ENCODE data around the gene CSF2. TPM values are rescaled to one million over a fixed set of nuclear protein-coding genes. Genes with fewer than 3 reads are reported as not detected.

The CSF2 gene
- total and polyA plus RNA-seq, 12 donors, result not detected

GRCh38 chr5:132110930-132111329 lies 37.3 kb downstream of the CSF2 start:
- ATAC-seq, result no peak
- DNase-seq, result no peak
- H3K36me3 ChIP-seq, result no peaks in the 10 kb centered on the region
- H3K27me3 ChIP-seq, result no peaks in the 10 kb centered on the region
- no peak overlapping the region for H3K4me3 ChIP-seq
- peaks cover 0 to 8% (median 0%) of the 10 kb centered on the region in 11 donors for H3K9me3 ChIP-seq
- peaks cover 0 to 9% (median 0%) of the 10 kb centered on the region in 9 donors for H3K4me1 ChIP-seq
- no peak overlapping the region for H3K27ac ChIP-seq
- TF ChIP-seq CTCF (IDR thresholded peaks at IDR 0.05), result no peak
- intact Hi-C loops (cut with DNase I), result no loop called here

- ATAC-seq (no peak), DNase-seq (no peak)
- Histone ChIP-seq H3K4me3 (no peak overlapping the region), H3K27ac (no peak overlapping the region), H3K4me1 (peaks cover 0 to 9% (median 0%) of the 10 kb centered on the region in 9 donors), H3K36me3 (no peaks in the 10 kb centered on the region), H3K27me3 (peaks cover 0 to 2% (median 0%) of the 10 kb centered on the region in 7 donors), H3K9me3 (peaks cover 0 to 8% (median 0%) of the 10 kb centered on the region in 11 donors)
- intact Hi-C loops (cut with DNase I), result no loop called here
- no peak for TF ChIP-seq CTCF (IDR thresholded peaks at IDR 0.05)
- 88 to 89% methylated on average over 3 of the region's 3 CpGs for WGBS, 2 donors
Observed at GRCh38 chr5:132112111-132112510, 38.5 kb downstream of the CSF2 start.

GRCh38 chr5:132114150-132115121 lies 40.8 kb downstream of the CSF2 start:
- Histone ChIP-seq H3K9me3 (peaks cover 0 to 8% (median 0%) of the 10 kb centered on the region in 11 donors), H3K27ac (no peak overlapping the region), H3K4me3 (no peak overlapping the region), H3K27me3 (peaks cover 0 to 3% (median 0%) of the 10 kb centered on the region in 7 donors), H3K4me1 (peaks cover 0 to 9% (median 0%) of the 10 kb centered on the region in 9 donors), H3K36me3 (no peaks in the 10 kb centered on the region)
- no peak for ATAC-seq
- TF ChIP-seq CTCF (IDR thresholded peaks at IDR 0.05), result no peak
- DNase-seq, result no peak
- 76 to 77% methylated on average over 4 of the region's 4 CpGs for WGBS, 2 donors
- intact Hi-C loops (cut with DNase I), result no loop called here

GRCh38 chr5:132115375-132115774 lies 41.8 kb downstream of the CSF2 start:
- DNase-seq (no peak), ATAC-seq (no peak)
- Histone ChIP-seq H3K4me1 (peaks cover 0 to 9% (median 0%) of the 10 kb centered on the region in 9 donors), H3K4me3 (no peak overlapping the region), H3K9me3 (peaks cover 0 to 8% (median 0%) of the 10 kb centered on the region in 11 donors), H3K36me3 (no peaks in the 10 kb centered on the region), H3K27ac (no peak overlapping the region), H3K27me3 (peaks cover 0 to 3% (median 0%) of the 10 kb centered on the region in 7 donors)
- no peak for TF ChIP-seq CTCF (IDR thresholded peaks at IDR 0.05)
- 73 to 89% methylated on average over 1 of the region's 1 CpG for WGBS, 2 donors
- intact Hi-C loops (cut with DNase I), result no loop called here

All from heart right ventricle (tissue), 16 donors.